ENCODE data around the gene STX1B. TPM values are rescaled to one million over a fixed set of nuclear protein-coding genes. Genes with fewer than 3 reads are reported as not detected.
"Not testable (repeated sequence)": the region's sequence is repeated elsewhere in the genome, so short reads cannot be mapped to it uniquely, and the experiment has no call there.

Gene STX1B
- total RNA-seq, 1 donor from 2014 or later = 0.34 TPM

DNA sequence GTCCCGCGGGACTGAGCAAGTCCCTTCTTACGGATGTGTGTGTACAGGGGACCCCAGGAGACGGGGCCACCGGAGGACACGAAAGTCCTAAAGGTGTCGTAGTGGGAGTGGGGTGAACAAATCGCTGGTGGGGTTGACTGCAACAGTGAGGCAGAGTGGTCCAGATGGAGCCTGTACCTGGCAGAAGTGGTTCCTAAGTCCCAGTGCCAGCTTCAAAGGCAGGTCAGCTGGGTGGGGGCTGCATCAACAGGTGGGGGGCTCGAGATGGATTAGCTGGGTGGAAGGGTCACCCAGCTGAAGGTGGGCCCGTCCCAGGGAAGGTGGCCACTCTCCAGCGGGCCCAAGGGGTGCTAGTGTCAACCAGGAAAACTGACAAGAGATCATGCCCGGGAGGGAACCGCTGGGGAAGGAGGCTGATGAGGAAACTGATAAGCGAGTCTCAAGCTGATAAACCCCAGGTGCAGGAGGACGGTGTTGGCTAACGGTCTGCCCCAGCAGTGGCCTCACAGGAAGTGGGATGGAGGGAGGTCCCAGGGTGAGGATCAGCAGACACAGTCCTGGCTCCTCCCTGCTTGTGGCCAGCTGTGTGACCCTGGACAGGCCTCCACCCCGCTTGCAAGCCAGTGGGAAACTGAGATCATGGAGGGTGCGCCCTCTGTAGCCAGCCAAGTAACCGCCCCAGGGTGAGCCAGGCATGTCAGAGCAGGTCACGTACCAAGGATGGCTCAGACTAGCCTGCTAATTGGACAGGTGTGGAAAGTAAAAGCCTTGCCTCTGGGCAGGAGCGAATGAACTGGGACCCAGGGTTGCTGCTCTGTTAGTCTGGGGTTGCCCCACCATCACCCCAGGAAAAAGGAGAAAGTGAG lies 60.6 kb downstream of the STX1B start:
- Mint-ChIP-seq H3K4me1 (ENCODE audit: low read depth) (peaks cover 10% of the 10 kb centered on the region), H3K27ac (peak overlapping the region; percentile 76), H3K9me3 (no peaks in the 10 kb centered on the region), H3K4me3 (peak overlapping the region; percentile 92), H3K36me3 (ENCODE audit: low read depth) (peaks cover 6% of the 10 kb centered on the region), H3K27me3 (ENCODE audit: insufficient read depth) (no peaks in the 10 kb centered on the region)
- peak; percentile 40 for DNase-seq (ENCODE audit: low spot score)
- intact Hi-C loops (cut with micrococcal nuclease) = loop anchor here (1.0 to 10.0 kb wide), 2 partner anchors 7 to 495 kb away; partner anchors contain the start of genes SETD1A and ZNF843

DNA sequence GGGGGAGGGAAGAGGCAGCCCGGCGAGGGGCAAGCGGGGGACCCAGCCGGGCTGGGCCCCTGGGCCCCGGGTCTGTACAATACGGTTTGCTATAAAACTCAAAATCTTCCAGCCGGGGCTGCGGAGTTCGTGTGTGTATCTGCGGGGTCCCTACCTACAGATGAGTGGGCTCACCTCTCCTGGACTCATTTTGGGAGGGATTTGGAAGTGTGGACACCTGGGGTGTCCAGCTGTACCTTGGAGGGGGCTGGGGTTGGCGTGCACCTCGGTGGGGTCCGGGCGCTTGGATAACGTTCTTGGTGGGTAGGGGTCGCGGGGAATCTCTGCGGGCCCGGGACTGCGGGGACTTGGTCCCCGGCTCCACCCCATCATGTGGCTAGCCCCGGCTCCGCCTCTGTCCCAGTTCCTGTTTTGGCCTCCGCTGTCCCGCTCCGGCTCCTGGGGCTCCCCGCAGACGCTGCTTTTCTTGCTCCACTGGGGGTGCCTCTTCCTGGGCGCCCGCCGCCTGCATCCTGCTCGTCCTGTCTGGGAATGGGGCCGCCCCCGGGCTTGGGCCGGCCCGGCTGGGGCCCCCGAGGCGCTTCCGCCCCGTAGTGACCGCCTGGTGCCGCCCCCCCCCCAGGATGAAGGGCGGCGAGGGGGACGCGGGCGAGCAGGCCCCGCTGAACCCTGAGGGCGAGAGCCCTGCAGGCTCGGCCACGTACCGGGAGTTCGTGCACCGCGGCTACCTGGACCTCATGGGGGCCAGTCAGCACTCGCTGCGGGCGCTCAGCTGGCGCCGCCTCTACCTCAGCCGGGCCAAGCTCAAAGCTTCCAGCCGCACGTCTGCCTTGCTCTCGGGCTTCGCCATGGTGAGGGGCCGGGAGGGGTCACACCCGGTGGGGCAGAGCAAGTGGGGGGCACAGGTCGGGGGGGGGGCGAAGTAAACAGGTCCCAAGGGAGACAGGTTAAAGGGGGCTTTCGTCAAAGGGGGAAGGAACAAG lies 61.5 kb downstream of the STX1B start, which contains the start of gene ORAI3:
Gene ORAI3, plus strand, starts transcription at position 402 of the 983 bp plus-strand sequence. Its CDS starts 222 bp downstream, at position 624.
- H3K4me3 Mint-ChIP-seq = peak within 1 kb of the TSS; percentile 92
- H3K27ac Mint-ChIP-seq = peak within 1 kb of the TSS; percentile 76
- intact Hi-C loops (cut with micrococcal nuclease) = loop anchor here (1.0 kb wide), 1 partner anchor 8 kb away; the partner anchor contains the start of gene SETD1A
- DNase-seq (ENCODE audit: low spot score) = peak; percentile 37
- H3K27me3 Mint-ChIP-seq (ENCODE audit: insufficient read depth) = no peaks in the 10 kb centered on the region
- no peaks in the 10 kb centered on the region for H3K9me3 Mint-ChIP-seq
- H3K36me3 Mint-ChIP-seq (ENCODE audit: low read depth) = peaks cover 13% of the 10 kb centered on the region
- H3K4me1 Mint-ChIP-seq (ENCODE audit: low read depth) = peaks cover 10% of the 10 kb centered on the region

- Mint-ChIP-seq H3K27me3 (ENCODE audit: insufficient read depth) (no peaks in the 10 kb centered on the region), H3K27ac (no peak overlapping the region), H3K36me3 (ENCODE audit: low read depth) (peaks cover 13% of the 10 kb centered on the region), H3K9me3 (no peaks in the 10 kb centered on the region), H3K4me1 (ENCODE audit: low read depth) (peaks cover 10% of the 10 kb centered on the region), H3K4me3 (no peak overlapping the region)
- no peak for DNase-seq (ENCODE audit: low spot score)
- intact Hi-C loops (cut with micrococcal nuclease) = no loop called here
Measured at GRCh38 chr16:30947859-30948666, 62.4 kb downstream of the STX1B start.

DNA sequence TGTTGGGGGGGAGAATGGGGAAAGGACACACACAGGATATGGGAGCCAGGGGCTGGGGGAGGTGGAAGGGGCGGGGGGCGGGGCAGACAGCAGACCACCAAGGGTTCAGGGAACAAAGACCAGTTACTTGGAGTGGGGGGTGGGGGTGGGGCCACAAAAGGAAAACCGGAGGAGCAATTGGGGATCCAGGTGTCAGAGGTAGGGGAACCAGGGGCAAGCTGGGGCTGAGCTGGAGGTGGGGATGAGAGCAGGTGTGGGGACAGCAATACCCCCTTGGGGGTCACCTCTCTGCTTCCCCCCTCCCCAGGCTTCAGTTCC lies 62.9 kb downstream of the STX1B start:
- H3K27ac Mint-ChIP-seq = no peak overlapping the region
- no peak overlapping the region for H3K4me3 Mint-ChIP-seq
- no peaks in the 10 kb centered on the region for H3K27me3 Mint-ChIP-seq (ENCODE audit: insufficient read depth)
- H3K9me3 Mint-ChIP-seq = no peaks in the 10 kb centered on the region
- DNase-seq (ENCODE audit: low spot score) = no peak
- intact Hi-C loops (cut with micrococcal nuclease) = no loop called here
- peaks cover 15% of the 10 kb centered on the region for H3K36me3 Mint-ChIP-seq (ENCODE audit: low read depth)
- peaks cover 14% of the 10 kb centered on the region for H3K4me1 Mint-ChIP-seq (ENCODE audit: low read depth)

- no peak for DNase-seq (ENCODE audit: low spot score)
- Mint-ChIP-seq H3K4me1 (ENCODE audit: low read depth) (peaks cover 20% of the 10 kb centered on the region), H3K4me3 (peak overlapping the region; percentile 70), H3K36me3 (ENCODE audit: low read depth) (peaks cover 15% of the 10 kb centered on the region), H3K27ac (peak overlapping the region; percentile 48), H3K27me3 (ENCODE audit: insufficient read depth) (no peaks in the 10 kb centered on the region), H3K9me3 (no peaks in the 10 kb centered on the region)
- intact Hi-C loops (cut with micrococcal nuclease) = no loop called here
Measured at GRCh38 chr16:30946671-30947540, 63.5 kb downstream of the STX1B start.

DNA sequence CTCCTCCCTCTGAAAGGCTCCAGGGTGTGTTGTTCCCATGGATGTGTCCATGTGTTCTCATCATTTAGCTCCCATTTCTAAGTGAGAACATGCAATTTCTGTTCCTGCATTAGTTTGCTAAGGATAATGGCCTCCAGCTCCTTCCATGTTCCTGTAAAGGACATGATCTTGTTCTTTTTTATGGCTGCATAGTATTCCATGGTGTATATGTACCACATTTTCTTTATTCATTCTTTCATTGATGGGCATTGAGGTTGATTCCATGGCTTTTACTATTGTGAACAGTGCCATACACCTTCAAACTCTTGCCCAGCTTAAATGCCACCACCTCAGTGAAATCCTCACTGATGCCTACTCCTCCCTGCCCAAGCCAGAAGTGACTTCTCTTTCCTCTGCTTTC lies 66.1 kb downstream of the STX1B start:
- intact Hi-C loops (cut with micrococcal nuclease) = no loop called here
- Mint-ChIP-seq H3K4me3 (no peak overlapping the region), H3K4me1 (ENCODE audit: low read depth) (peaks cover 18% of the 10 kb centered on the region), H3K9me3 (no peaks in the 10 kb centered on the region), H3K27me3 (ENCODE audit: insufficient read depth) (no peaks in the 10 kb centered on the region), H3K27ac (peak overlapping the region; percentile 11), H3K36me3 (ENCODE audit: low read depth) (peaks cover 21% of the 10 kb centered on the region)
- DNase-seq (ENCODE audit: low spot score) = no peak

DNA sequence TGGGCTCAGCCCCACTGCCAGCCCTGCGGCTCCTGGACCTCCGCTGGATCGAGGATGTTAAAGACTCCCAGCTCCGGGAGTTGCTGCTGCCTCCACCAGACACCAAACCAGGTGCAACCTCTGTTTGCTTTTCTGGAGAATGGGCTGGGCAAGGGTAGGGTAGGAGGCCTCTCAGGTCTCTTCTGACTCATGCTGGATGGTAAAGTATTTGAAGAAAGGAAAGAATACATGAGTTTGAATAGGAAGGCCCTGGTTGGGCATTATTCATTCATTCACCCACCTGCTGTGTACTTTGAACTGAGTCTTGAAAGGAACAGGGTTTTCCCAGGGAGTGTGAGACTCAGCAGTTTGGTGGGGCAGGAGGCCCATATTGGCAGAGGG lies 68.0 kb downstream of the STX1B start:
- Mint-ChIP-seq H3K4me1 (ENCODE audit: low read depth) (peaks cover 25% of the 10 kb centered on the region), H3K4me3 (peak overlapping the region; percentile 56), H3K27ac (peak overlapping the region; percentile 72), H3K36me3 (ENCODE audit: low read depth) (peaks cover 21% of the 10 kb centered on the region), H3K27me3 (ENCODE audit: insufficient read depth) (no peaks in the 10 kb centered on the region), H3K9me3 (no peaks in the 10 kb centered on the region)
- no peak for DNase-seq (ENCODE audit: low spot score)
- intact Hi-C loops (cut with micrococcal nuclease) = loop anchor here (1.0 kb wide), 3 partner anchors 15 to 98 kb away; partner anchors contain the start of genes FBXL19 and SETD1A

GRCh38 chr16:30941600-30942425 lies 68.6 kb downstream of the STX1B start:
- peaks cover 21% of the 10 kb centered on the region for H3K36me3 Mint-ChIP-seq (ENCODE audit: low read depth)
- H3K9me3 Mint-ChIP-seq = no peaks in the 10 kb centered on the region
- peaks cover 28% of the 10 kb centered on the region for H3K4me1 Mint-ChIP-seq (ENCODE audit: low read depth)
- H3K27ac Mint-ChIP-seq = no peak overlapping the region
- peak overlapping the region; percentile 56 for H3K4me3 Mint-ChIP-seq
- intact Hi-C loops (cut with micrococcal nuclease) = loop anchor here (1.0 kb wide), 3 partner anchors 15 to 98 kb away; partner anchors contain the start of genes FBXL19 and SETD1A
- no peaks in the 10 kb centered on the region for H3K27me3 Mint-ChIP-seq (ENCODE audit: insufficient read depth)
- DNase-seq (ENCODE audit: low spot score) = peak; percentile 64

GRCh38 chr16:30939571-30939970 lies 70.9 kb downstream of the STX1B start:
- intact Hi-C loops (cut with micrococcal nuclease); H3K27ac Mint-ChIP-seq; H3K4me3 Mint-ChIP-seq; H3K27me3 Mint-ChIP-seq (ENCODE audit: insufficient read depth); H3K9me3 Mint-ChIP-seq; DNase-seq (ENCODE audit: low spot score): not testable (repeated sequence)
- H3K4me1 Mint-ChIP-seq (ENCODE audit: low read depth) = peaks cover 38% of the 10 kb centered on the region
- peaks cover 23% of the 10 kb centered on the region for H3K36me3 Mint-ChIP-seq (ENCODE audit: low read depth)

All from activated T-helper 1 cell treated with anti-CD3 and anti-CD28 coated beads, Interleukin-12 subunit alpha, Interleukin-12 subunit beta, Interleukin-2, Interleukin-4 antibody, amounts not matched to agents 30 ng/mL and 10 ng/mL and 1 ng/mL, durations not matched to agents 14 hours and 24 hours and 36 hours (primary cell).